Kidney (tissue), 14 donors: ENCODE measurements around the gene RNU7-1. TPM values are rescaled to one million over a fixed set of nuclear protein-coding genes. Genes with fewer than 3 reads are reported as not detected.

Experiments used
- DNase-seq, 5 donors: peaks; one replicate each; pipeline ENCODE4 v3.0.0-alpha.2; 2013 to 2020
- FAIRE-seq: peaks from 2 replicates; lab custom pipeline; 2012; peaks lifted over from hg19 to GRCh38; lab: Jason Lieb, UNC
- H3K27ac ChIP-seq, 2 donors: one replicate each; pipeline ENCODE4 v1.7.0; 2013; ENCODE audit warnings: low read depth in 2 of 2, low read length in 2 of 2, inconsistent platforms in 1 of 2
- H3K27me3 ChIP-seq: one replicate; pipeline ENCODE4 v1.7.1; 2013; ENCODE audit warnings: low read length, inconsistent platforms; ENCODE audit not compliant: control insufficient read depth, insufficient read depth
- H3K36me3 ChIP-seq, 3 donors: one replicate each; pipeline versions ENCODE4 v1.7.0 to v1.7.1; 2013; ENCODE audit warnings: low read length in 3 of 3, control low read depth in 1 of 3, inconsistent platforms in 1 of 3; ENCODE audit not compliant: insufficient read depth in 3 of 3, control insufficient read depth in 2 of 3
- H3K4me1 ChIP-seq, 3 donors: one replicate each; pipeline versions ENCODE4 v1.7.0 to v1.7.1; 2013; ENCODE audit warnings: low read length in 3 of 3, inconsistent platforms in 1 of 3, low read depth in 1 of 3; ENCODE audit not compliant: control insufficient read depth in 2 of 3, insufficient read depth in 2 of 3
- H3K4me3 ChIP-seq, 3 donors: one replicate each; pipeline versions ENCODE4 v1.7.0 to v1.8.1; 2013; ENCODE audit warnings: low read length in 3 of 3, control low read depth in 1 of 3, inconsistent platforms in 1 of 3
- H3K9ac ChIP-seq, 3 donors: one replicate each; pipeline versions ENCODE4 v1.7.0 to v1.7.1; 2013; ENCODE audit warnings: low read length in 3 of 3, control low read depth in 1 of 3, inconsistent platforms in 1 of 3
- H3K9me3 ChIP-seq, 3 donors: one replicate each; pipeline versions ENCODE4 v1.7.0 to v1.7.1; 2013; ENCODE audit warnings: low read length in 3 of 3, control low read depth in 1 of 3, inconsistent platforms in 1 of 3; ENCODE audit not compliant: control insufficient read depth in 2 of 3, insufficient read depth in 1 of 3
- intact Hi-C: fragments of 100-400 bp; cut with DNase I; formaldehyde crosslinking; loops from one replicate; pipeline ENCODE4 v1.11.1; 2022
- polyA plus RNA-seq: library from polyadenylated mRNA; stranded (reverse); fragments of 350-450 nt; fragmentation: Illumina TruSeq; extraction: RNeasy Lipid Tissue Mini Kit (QIAGEN cat#74804); gene quantifications from one replicate; pipeline ENCODE4 v1.2.3, GENCODE V29; 2014; ENCODE audit warnings: low read depth, low replicate concordance; ENCODE audit not compliant: insufficient read depth
- total RNA-seq: library from RNA; stranded (reverse); fragmentation: NEBNext Ultra II Directional; extraction: Animal tissue kit (Norgen Biotek cat#: 25700); gene quantifications from one replicate; pipeline ENCODE4 v1.2.1, GENCODE V29; 2021
- TF ChIP-seq, protein P1 (sequence below): IDR thresholded peaks from 3 replicates; pipeline ENCODE4 v1.5.1; 2012; ENCODE audit warnings: mild to moderate bottlenecking, moderate library complexity, borderline replicate concordance; ENCODE audit not compliant: insufficient read depth; ENCODE audit errors: extremely low read depth
- donor health status: control.
- donor health status: control.
- donor health status: control.
- donor health status: control.
- donor health status: control.
- donor health status: DM: yes; HTN: yes; CAD: no.
- donor health status: Normal renal cell carcinoma (clear cell type).

Gene RNU7-1
- total and polyA plus RNA-seq, 2 donors from 2014 or later: not detected

DNA sequence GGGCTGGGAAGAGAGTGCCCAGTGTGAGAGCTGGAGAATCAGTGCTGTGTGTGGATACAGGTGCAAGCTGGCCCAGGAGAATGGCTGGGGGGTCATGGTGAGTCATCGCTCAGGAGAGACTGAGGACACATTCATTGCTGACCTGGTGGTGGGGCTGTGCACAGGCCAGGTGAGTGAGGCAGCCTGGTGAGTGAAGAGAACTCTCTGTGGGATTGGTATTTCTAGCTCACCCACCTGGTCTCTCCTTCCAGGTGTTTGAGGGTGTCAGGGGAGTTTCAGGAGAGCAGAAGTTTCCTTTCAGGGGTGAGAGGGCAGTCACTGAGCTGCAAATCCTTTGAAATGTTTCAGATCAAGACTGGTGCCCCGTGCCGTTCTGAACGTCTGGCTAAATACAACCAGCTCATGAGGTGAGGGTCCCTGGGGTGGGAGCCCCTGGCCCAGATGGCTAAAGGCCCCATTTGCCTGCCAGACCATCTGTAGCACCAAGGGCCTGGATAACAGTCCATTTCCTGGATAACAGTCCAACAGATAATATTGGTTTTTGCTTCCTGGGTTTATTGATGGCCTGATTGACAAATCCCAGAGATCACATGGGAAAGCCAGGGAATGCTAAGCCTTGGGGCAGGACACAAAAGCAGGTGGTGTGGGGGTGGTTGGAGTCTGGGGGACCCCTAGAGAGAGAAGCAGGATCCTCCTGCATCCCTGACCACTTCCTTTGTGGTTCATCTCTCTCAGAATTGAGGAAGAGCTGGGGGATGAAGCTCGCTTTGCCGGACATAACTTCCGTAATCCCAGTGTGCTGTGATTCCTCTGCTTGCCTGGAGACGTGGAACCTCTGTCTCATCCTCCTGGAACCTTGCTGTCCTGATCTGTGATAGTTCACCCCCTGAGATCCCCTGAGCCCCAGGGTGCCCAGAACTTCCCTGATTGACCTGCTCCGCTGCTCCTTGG is 21.3 kb upstream of the RNU7-1 start:
- Histone ChIP-seq H3K4me3 (no peak overlapping the region), H3K27ac (no peak overlapping the region), H3K36me3 (no peaks in the 10 kb centered on the region), H3K9me3 (no peaks in the 10 kb centered on the region), H3K27me3 (no peaks in the 10 kb centered on the region), H3K4me1 (peaks cover 0 to 30% (median 19%) of the 10 kb centered on the region in 3 donors), H3K9ac (no peak overlapping the region)
- TF ChIP-seq, protein P1, sequence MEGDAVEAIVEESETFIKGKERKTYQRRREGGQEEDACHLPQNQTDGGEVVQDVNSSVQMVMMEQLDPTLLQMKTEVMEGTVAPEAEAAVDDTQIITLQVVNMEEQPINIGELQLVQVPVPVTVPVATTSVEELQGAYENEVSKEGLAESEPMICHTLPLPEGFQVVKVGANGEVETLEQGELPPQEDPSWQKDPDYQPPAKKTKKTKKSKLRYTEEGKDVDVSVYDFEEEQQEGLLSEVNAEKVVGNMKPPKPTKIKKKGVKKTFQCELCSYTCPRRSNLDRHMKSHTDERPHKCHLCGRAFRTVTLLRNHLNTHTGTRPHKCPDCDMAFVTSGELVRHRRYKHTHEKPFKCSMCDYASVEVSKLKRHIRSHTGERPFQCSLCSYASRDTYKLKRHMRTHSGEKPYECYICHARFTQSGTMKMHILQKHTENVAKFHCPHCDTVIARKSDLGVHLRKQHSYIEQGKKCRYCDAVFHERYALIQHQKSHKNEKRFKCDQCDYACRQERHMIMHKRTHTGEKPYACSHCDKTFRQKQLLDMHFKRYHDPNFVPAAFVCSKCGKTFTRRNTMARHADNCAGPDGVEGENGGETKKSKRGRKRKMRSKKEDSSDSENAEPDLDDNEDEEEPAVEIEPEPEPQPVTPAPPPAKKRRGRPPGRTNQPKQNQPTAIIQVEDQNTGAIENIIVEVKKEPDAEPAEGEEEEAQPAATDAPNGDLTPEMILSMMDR: no peak
- DNase-seq: peak in 1 of 5 donors; percentile 63
- FAIRE-seq: no peak
- intact Hi-C loops: no loop called here

DNA sequence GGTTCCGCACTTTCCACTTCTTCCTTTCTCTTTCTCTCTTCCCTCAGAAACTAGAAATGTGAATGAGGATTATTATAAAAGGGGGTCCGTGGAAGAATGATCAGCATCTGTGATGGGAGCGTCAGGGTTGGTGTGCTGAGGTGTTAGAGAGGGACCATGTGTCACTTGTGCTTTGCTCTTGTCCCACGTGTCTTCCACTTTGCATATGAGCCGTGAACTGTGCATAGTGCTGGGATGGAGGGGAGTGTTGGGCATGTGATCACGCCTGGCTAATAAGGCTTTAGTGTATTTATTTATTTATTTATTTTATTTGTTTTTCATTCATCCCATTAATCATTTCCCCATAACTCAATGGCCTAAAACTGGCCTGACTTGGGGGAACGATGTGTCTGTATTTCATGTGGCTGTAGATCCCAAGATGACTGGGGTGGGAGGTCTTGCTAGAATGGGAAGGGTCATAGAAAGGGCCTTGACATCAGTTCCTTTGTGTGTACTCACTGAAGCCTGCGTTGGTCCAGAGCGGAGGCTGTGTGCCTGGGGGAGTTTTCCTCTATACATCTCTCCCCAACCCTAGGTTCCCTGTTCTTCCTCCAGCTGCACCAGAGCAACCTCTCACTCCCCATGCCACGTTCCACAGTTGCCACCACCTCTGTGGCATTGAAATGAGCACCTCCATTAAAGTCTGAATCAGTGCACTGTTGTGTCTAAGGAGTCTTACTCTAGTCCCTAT is 20.4 kb upstream of the RNU7-1 start:
- H3K4me1 ChIP-seq: peaks cover 0 to 30% (median 19%) of the 10 kb centered on the region in 3 donors
- FAIRE-seq (no peak), DNase-seq (peak in 1 of 5 donors; percentile 32)
- no peak overlapping the region for H3K27ac ChIP-seq
- H3K9ac ChIP-seq: no peak overlapping the region
- H3K27me3 ChIP-seq: no peaks in the 10 kb centered on the region
- no peaks in the 10 kb centered on the region for H3K36me3 ChIP-seq
- no peak overlapping the region for H3K4me3 ChIP-seq
- TF ChIP-seq, protein P1: no peak
- no peaks in the 10 kb centered on the region for H3K9me3 ChIP-seq
- intact Hi-C loops: no loop called here

DNA sequence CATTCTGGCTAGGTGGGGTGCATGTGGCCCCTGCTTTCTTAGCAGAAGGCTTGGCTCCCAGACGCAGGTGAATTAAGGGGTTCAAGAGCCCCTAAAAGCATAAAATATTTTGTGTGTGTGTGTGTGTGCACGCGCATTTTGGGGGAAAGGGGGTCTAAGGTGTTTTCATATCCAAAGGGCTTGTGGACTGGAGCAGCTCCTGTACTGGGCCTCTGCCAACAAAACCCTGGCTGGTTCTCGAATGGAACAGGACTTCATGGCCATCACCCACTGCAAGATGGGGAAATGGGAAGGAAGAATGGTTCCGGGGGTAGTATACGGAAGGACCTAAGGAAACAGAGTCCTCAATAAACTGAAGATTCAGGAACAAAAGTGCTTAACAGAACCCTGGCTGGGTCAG is 19.8 kb upstream of the RNU7-1 start:
- Histone ChIP-seq H3K27me3 (no peaks in the 10 kb centered on the region), H3K4me3 (no peak overlapping the region), H3K9ac (no peak overlapping the region), H3K4me1 (peaks cover 0 to 30% (median 19%) of the 10 kb centered on the region in 3 donors), H3K27ac (no peak overlapping the region), H3K36me3 (no peaks in the 10 kb centered on the region), H3K9me3 (no peaks in the 10 kb centered on the region)
- TF ChIP-seq, protein P1: no peak
- intact Hi-C loops: no loop called here
- no peak for FAIRE-seq
- no peak for DNase-seq
